GM06990 (cell line): ENCODE data around the gene PLA2G4A.

Source experiments
- DNase-seq: peaks from one replicate; pipeline ENCODE4 v3.0.0-alpha.2; 2011; ENCODE audit not compliant: insufficient read length; ENCODE audit errors: extremely low read depth
- H3K27me3 ChIP-seq: replicated peaks from 2 replicates; pipeline ENCODE4 v1.6.0; 2011; ENCODE audit warnings: low read length; ENCODE audit not compliant: control insufficient read depth, insufficient read depth
- H3K36me3 ChIP-seq: 2 replicates; pipeline ENCODE4 v1.5.1; 2011; ENCODE audit warnings: low read length; ENCODE audit not compliant: control insufficient read depth, insufficient read depth
- H3K4me3 ChIP-seq: replicated peaks from 2 replicates; pipeline ENCODE4 v1.5.1; 2011; ENCODE audit warnings: low read depth, mild to moderate bottlenecking, control low read depth, low read length
- CTCF ChIP-seq: IDR thresholded peaks from 2 replicates; pipeline ENCODE4 v1.5.1; 2011; ENCODE audit warnings: low read length, control low read depth, mild to moderate bottlenecking, inconsistent platforms; ENCODE audit not compliant: insufficient read depth, poor library complexity, severe bottlenecking

The PLA2G4A gene

GRCh38 chr1:187034501-187034900, 205.8 kb downstream of the PLA2G4A start:
- H3K36me3 ChIP-seq, result no peaks in the 10 kb centered on the region
- no peak for TF ChIP-seq CTCF
- H3K27me3 ChIP-seq, result no peaks in the 10 kb centered on the region
- H3K4me3 ChIP-seq, result no peak overlapping the region
- no peak for DNase-seq

DNA sequence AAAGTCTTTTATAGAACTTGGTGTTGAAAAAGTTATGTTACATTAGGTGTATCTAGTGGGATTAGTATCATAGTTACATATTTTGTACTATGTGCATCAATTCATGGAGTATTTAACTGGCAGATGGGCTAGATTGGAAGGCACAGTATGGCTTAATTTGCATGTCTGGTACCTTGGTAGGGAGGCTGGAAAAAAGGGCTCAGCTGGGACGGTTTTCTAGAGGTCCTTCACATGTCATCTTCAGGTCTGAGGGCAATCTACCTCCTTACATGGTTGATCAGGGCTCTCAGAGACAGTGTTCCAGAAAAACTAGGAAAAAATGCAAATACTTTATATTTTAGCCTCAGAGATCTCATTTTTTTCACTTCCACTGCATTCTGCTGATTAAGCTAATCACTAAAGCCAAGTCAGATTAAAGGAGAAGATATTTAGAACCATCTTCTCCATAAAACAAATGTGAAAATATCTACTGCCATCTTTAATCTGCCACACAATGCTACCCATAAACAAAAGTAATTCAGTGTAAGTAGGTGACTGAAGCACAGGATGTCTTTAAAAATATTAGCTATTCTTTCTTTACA, 209.3 kb downstream of the PLA2G4A start:
- no peaks in the 10 kb centered on the region for H3K27me3 ChIP-seq
- no peak for TF ChIP-seq CTCF
- no peak for DNase-seq
- H3K4me3 ChIP-seq, result no peak overlapping the region
- no peaks in the 10 kb centered on the region for H3K36me3 ChIP-seq
